HCT116 (cell line): ENCODE measurements around the gene ELF2. TPM values are rescaled to one million over a fixed set of nuclear protein-coding genes. Genes with fewer than 3 reads are reported as not detected.

Experiments
- ATAC-seq: fragments of 200-7000 bp; cut with Tn5 transposase; 2 replicates; pipeline ENCODE4 v1.9.1; 2020; ENCODE audit warnings: mild to moderate bottlenecking, moderate library complexity
- BruUV-seq: library from RNA; stranded (reverse); fragments of 400-500 nt; replicated peaks from 2 replicates; lab custom pipeline; 2021; lab: Mats Ljungman, UMichigan
- CTCF ChIA-PET: fragments of 300-600 bp; sonication (Branson Sonifier 250); formaldehyde crosslinking; loops from one replicate; lab custom pipeline; 2021; ENCODE audit warnings: antibody characterized with exemption; lab: Charles Lee
- POLR2A ChIA-PET: fragments of 300-600, 350-600 bp; sonication (Branson Sonifier 250); formaldehyde crosslinking; loops from one replicate; lab custom pipeline; 2021; ENCODE audit warnings: antibody characterized with exemption; lab: Charles Lee
- RAD21 ChIA-PET, 2 experiments: fragments of 300-600 bp; sonication (Branson Sonifier 250); formaldehyde crosslinking; loops; one replicate each; lab custom pipeline; 2023; ENCODE audit warnings: low total read pairs in 2 of 2; ENCODE audit not compliant: uncharacterized antibody in 2 of 2, unreplicated experiment in 2 of 2, low non-redundant PET in 1 of 2; lab: Charles Lee
- DNase-seq: peaks from one replicate; pipeline ENCODE4 v3.0.0-alpha.2; 2010; ENCODE audit warnings: low read depth, low spot score
- H2AFZ ChIP-seq: fragments of 200-600 bp; shearing (Covaris generic), sonication (generic); 2 replicates; pipeline ENCODE4 v1.6.1; 2017; ENCODE audit warnings: low read depth, mixed run types, mixed read lengths, antibody characterized with exemption, low read length; ENCODE audit not compliant: poor library complexity, severe bottlenecking
- H3K27ac ChIP-seq: 2 replicates; pipeline ENCODE4 v1.5.1; 2012; ENCODE audit warnings: low read depth, low read length
- H3K27me3 ChIP-seq: fragments of 200-600 bp; sonication (generic); 2 replicates; pipeline ENCODE4 v1.6.1; 2016; ENCODE audit warnings: mixed run types, low read length, mixed read lengths; ENCODE audit not compliant: insufficient read depth
- H3K36me3 ChIP-seq, 2 experiments: fragments of 200-500 bp in 1 of 2; fragments of 200-600 bp in 1 of 2; sonication (Bioruptor generic) in 1 of 2; sonication (generic) in 1 of 2; 2 replicates each; pipeline versions ENCODE4 v1.5.1 to v1.6.1; 2014 to 2016; ENCODE audit warnings: low read length in 2 of 2, inconsistent platforms in 1 of 2, mixed read lengths in 1 of 2, mixed run types in 1 of 2; ENCODE audit not compliant: insufficient read depth in 2 of 2, control insufficient read depth in 1 of 2
- H3K4me1 ChIP-seq, 2 experiments: fragments of 200-600 bp in 1 of 2; sonication (generic) in 1 of 2; 2 replicates each; pipeline versions ENCODE4 v1.5.1 to v1.6.1; 2012 to 2017; ENCODE audit warnings: low read length in 2 of 2, inconsistent platforms in 1 of 2, mild to moderate bottlenecking in 1 of 2, mixed read lengths in 1 of 2, mixed run types in 1 of 2, moderate library complexity in 1 of 2; ENCODE audit not compliant: insufficient read depth in 2 of 2, control insufficient read depth in 1 of 2
- H3K4me2 ChIP-seq: fragments of 200-600 bp; sonication (generic); 2 replicates; pipeline ENCODE4 v1.6.1; 2017; ENCODE audit warnings: mixed run types, low read length, mixed read lengths
- H3K4me3 ChIP-seq, 2 experiments: fragments of 200-600 bp in 1 of 2; sonication (generic) in 1 of 2; replicated peaks in 1 of 2; 2 replicates each; pipeline ENCODE4 v1.5.1; 2011 to 2016; ENCODE audit warnings: low read length in 2 of 2, control low read depth in 1 of 2, low read depth in 1 of 2, mild to moderate bottlenecking in 1 of 2, mixed read lengths in 1 of 2, mixed run types in 1 of 2
- H3K79me2 ChIP-seq: fragments of 200-600 bp; sonication (generic); 2 replicates; pipeline ENCODE4 v1.6.1; 2017; ENCODE audit warnings: mild to moderate bottlenecking, mixed run types, low read length, moderate library complexity, mixed read lengths; ENCODE audit not compliant: insufficient read depth
- H3K9ac ChIP-seq: fragments of 200-600 bp; sonication (generic); 2 replicates; pipeline ENCODE4 v1.6.1; 2016; ENCODE audit warnings: low read length, mixed read lengths
- H3K9me2 ChIP-seq: fragments of 200-600 bp; sonication (generic), shearing (Covaris generic); 2 replicates; pipeline ENCODE4 v1.6.1; 2017; ENCODE audit warnings: mixed run types, mild to moderate bottlenecking, moderate library complexity; ENCODE audit not compliant: insufficient read depth
- H3K9me3 ChIP-seq, 2 experiments: fragments of 200-500 bp in 1 of 2; fragments of 200-600 bp in 1 of 2; sonication (Bioruptor generic) in 1 of 2; sonication (generic) in 1 of 2; 2 replicates each; pipeline ENCODE4 v1.6.1; 2014 to 2017; ENCODE audit warnings: low read length in 2 of 2, mixed read lengths in 2 of 2, inconsistent platforms in 1 of 2, low read depth in 1 of 2, mild to moderate bottlenecking in 1 of 2, mixed run types in 1 of 2, moderate library complexity in 1 of 2; ENCODE audit not compliant: control insufficient read depth in 1 of 2, insufficient read depth in 1 of 2
- H4K20me1 ChIP-seq: fragments of 200-600 bp; sonication (generic), shearing (Covaris generic); 2 replicates; pipeline ENCODE4 v1.6.1; 2017; ENCODE audit warnings: mixed run types, mild to moderate bottlenecking, moderate library complexity; ENCODE audit not compliant: insufficient read depth
- CEBPB ChIP-seq: IDR thresholded peaks from 2 replicates; pipeline ENCODE4 v1.6.1; 2012; ENCODE audit warnings: low read depth
- CTCF ChIP-seq, 3 experiments: fragments of 200-600 bp in 1 of 3; sonication (generic) in 1 of 3; IDR thresholded peaks in 2 of 3; conservative IDR thresholded peaks in 1 of 3; 2 replicates each; pipeline ENCODE4 v1.5.1; 2012 to 2017; ENCODE audit warnings: low read depth in 2 of 3, low read length in 2 of 3, antibody characterized with exemption in 1 of 3, borderline replicate concordance in 1 of 3, control low read depth in 1 of 3, mild to moderate bottlenecking in 1 of 3, mixed read lengths in 1 of 3, mixed run types in 1 of 3, moderate library complexity in 1 of 3; ENCODE audit not compliant: insufficient read depth in 1 of 3
- EGR1 ChIP-seq: IDR thresholded peaks from 2 replicates; pipeline ENCODE4 v1.6.1; 2012; ENCODE audit warnings: low read depth
- EZH2phosphoT487 ChIP-seq: fragments of 200-600 bp; IDR thresholded peaks from 2 replicates; pipeline ENCODE4 v1.6.1; 2018; ENCODE audit warnings: antibody characterized with exemption, borderline replicate concordance
- FOSL1 ChIP-seq: IDR thresholded peaks from 2 replicates; pipeline ENCODE4 v1.6.1; 2012; ENCODE audit warnings: low read depth
- POLR2AphosphoS5 ChIP-seq: IDR thresholded peaks from 2 replicates; pipeline ENCODE4 v1.6.1; 2011; ENCODE audit warnings: mild to moderate bottlenecking, low read depth, low read length, moderate library complexity
- RAD21 ChIP-seq: IDR thresholded peaks from 2 replicates; pipeline ENCODE4 v1.6.1; 2012; ENCODE audit warnings: low read depth, mild to moderate bottlenecking
- SIN3A ChIP-seq: IDR thresholded peaks from 2 replicates; pipeline ENCODE4 v1.6.1; 2012; ENCODE audit warnings: low read depth
- SP1 ChIP-seq: IDR thresholded peaks from 2 replicates; pipeline ENCODE4 v1.6.1; 2012; ENCODE audit warnings: low read depth
- YY1 ChIP-seq: IDR thresholded peaks from 2 replicates; pipeline ENCODE4 v1.6.1; 2011; ENCODE audit warnings: low read length, low read depth, moderate library complexity, mild to moderate bottlenecking; ENCODE audit not compliant: insufficient replicate concordance; ENCODE audit errors: extremely low read depth
- ZNF274 ChIP-seq: fragments of 200-500 bp; sonication (Bioruptor generic); IDR thresholded peaks from 2 replicates; pipeline ENCODE4 v1.6.1; 2014; ENCODE audit warnings: mild to moderate bottlenecking, low read depth, low read length, inconsistent platforms
- intact Hi-C: fragments of 100-400 bp; cut with micrococcal nuclease; formaldehyde crosslinking; loops from 2 replicates; pipeline ENCODE4 v1.10.0; 2022
- total RNA-seq: library from RNA; stranded (reverse); gene quantifications from one replicate; pipeline ENCODE4 v1.2.1, GENCODE V29; 2021; ENCODE audit not compliant: unreplicated experiment

ELF2 gene
- total RNA-seq, 1 experiment from 2014 or later: 28.2 TPM

GRCh38 chr4:139038874-139039443, 138.1 kb downstream of the ELF2 start:
- no peak for ATAC-seq

GRCh38 chr4:139036885-139037284, 140.1 kb downstream of the ELF2 start:
- POLR2A ChIA-PET: no interaction called here
- no peak for DNase-seq
- RAD21 ChIA-PET: no interaction called here
- no peaks in the 10 kb centered on the region for H3K27me3 ChIP-seq
- no peaks in the 10 kb centered on the region for H3K4me1 ChIP-seq
- H3K27ac ChIP-seq: no peak overlapping the region
- H3K4me3 ChIP-seq: no peak overlapping the region
- H3K79me2 ChIP-seq: peaks cover 99% of the 10 kb centered on the region
- no peaks in the 10 kb centered on the region for H3K9me2 ChIP-seq
- intact Hi-C loops: loop anchor here (10.0 kb wide), 2 partner anchors 498 to 608 kb away; no protein-coding TSS in a partner anchor
- ATAC-seq: no peak
- H3K9me3 ChIP-seq: no peaks in the 10 kb centered on the region
- peaks cover 11% of the 10 kb centered on the region; the same call in 1 of the 2 replicates for H4K20me1 ChIP-seq
- CTCF ChIA-PET: no interaction called here
- H3K4me2 ChIP-seq: no peak overlapping the region
- H3K9ac ChIP-seq: no peak overlapping the region
- TF ChIP-seq CEBPB: no peak
- no peak for TF ChIP-seq ZNF274
- no peak for TF ChIP-seq CTCF (IDR thresholded peaks at IDR 0.05 in 2 of 3, conservative IDR thresholded peaks at IDR 0.05 in 1 of 3; ENCODE audit: borderline replicate concordance in 1 of 3, insufficient read depth in 1 of 3, low read depth in 2 of 3, low read length in 2 of 3)
- TF ChIP-seq EZH2phosphoT487: no peak
- no peak for TF ChIP-seq FOSL1
- no peak for TF ChIP-seq YY1
- H2AFZ ChIP-seq: no peak overlapping the region
- peaks cover 0 to 6% of the 10 kb centered on the region in 2 experiments; a peak in 1 of 4 replicates for H3K36me3 ChIP-seq
- no TSS peak for BruUV-seq

More at GRCh38 chr4:139038874-139039443, 138.1 kb downstream of the ELF2 start:
- Histone ChIP-seq H3K4me3 (no peak overlapping the region), H3K27ac (no peak overlapping the region), H3K9me3 (no peaks in the 10 kb centered on the region), H4K20me1 (peaks cover 10% of the 10 kb centered on the region; the same call in 1 of the 2 replicates), H3K4me1 (no peaks in the 10 kb centered on the region), H2AFZ (no peak overlapping the region), H3K79me2 (peaks cover 93% of the 10 kb centered on the region), H3K36me3 (peaks cover 0 to 11% of the 10 kb centered on the region in 2 experiments; a peak in 1 of 4 replicates), H3K4me2 (no peak overlapping the region), H3K9ac (no peak overlapping the region)
- no peak for DNase-seq
- ChIA-PET CTCF (interaction anchor here (1.1 kb wide), 1 partner anchor 8 kb away, joined by 6 read pairs; no protein-coding TSS in a partner anchor), RAD21 (no interaction called here)
- no peak for TF ChIP-seq EGR1
- TF ChIP-seq SP1: no peak
- no peak for TF ChIP-seq SIN3A
- TF ChIP-seq ZNF274: no peak
- TF ChIP-seq POLR2AphosphoS5: no peak
- TF ChIP-seq YY1: no peak
- TF ChIP-seq FOSL1: no peak
- no peak for TF ChIP-seq RAD21
- TF ChIP-seq, all 23 proteins: peak for 0
- Histone ChIP-seq H3K27me3 (no peaks in the 10 kb centered on the region), H3K9me2 (no peaks in the 10 kb centered on the region)
- POLR2A ChIA-PET: no interaction called here
- no TSS peak for BruUV-seq
- intact Hi-C loops: loop anchor here (10.0 kb wide), 2 partner anchors 496 to 606 kb away; no protein-coding TSS in a partner anchor
